ENCODE data around the gene HOXC4. TPM values are rescaled to one million over a fixed set of nuclear protein-coding genes. Genes with fewer than 3 reads are reported as not detected.
A peak's percentile ranks its signal among the peaks of the same experiment; 100 is the strongest.
"Not testable (repeated sequence)": the region's sequence is repeated elsewhere in the genome, so short reads cannot be mapped to it uniquely, and the experiment has no call there.

The HOXC4 gene
- total and polyA plus RNA-seq, 9 donors: 10.1 to 29.6 (median 21.6) TPM

- not testable (repeated sequence) for H3K36me3 ChIP-seq (ENCODE audit: control insufficient read depth, insufficient read depth, low read length); H3K9me3 ChIP-seq (replicated peaks; ENCODE audit: control insufficient read depth, low read depth, low read length); H3K27me3 ChIP-seq (ENCODE audit: control insufficient read depth, insufficient read depth, low read length); DNase-seq; H3K4me1 ChIP-seq (ENCODE audit: control insufficient read depth, insufficient read depth, low read length); H3K4me3 ChIP-seq (ENCODE audit: low read length)
- H3K27ac ChIP-seq (ENCODE audit: low read length): peak overlapping the region; percentile 62
- 73% methylated on average over 3 of the region's 9 CpGs for WGBS (ENCODE audit: insufficient coverage)
Observed at GRCh38 chr12:54079115-54079514, 25.5 kb downstream of the HOXC4 start.

- not testable (repeated sequence) for H3K9me3 ChIP-seq (replicated peaks; ENCODE audit: control insufficient read depth, low read depth, low read length); H3K4me3 ChIP-seq (ENCODE audit: low read length); H3K36me3 ChIP-seq (ENCODE audit: control insufficient read depth, insufficient read depth, low read length); H3K4me1 ChIP-seq (ENCODE audit: control insufficient read depth, insufficient read depth, low read length); H3K27me3 ChIP-seq (ENCODE audit: control insufficient read depth, insufficient read depth, low read length); DNase-seq
- H3K27ac ChIP-seq (ENCODE audit: low read length): peak overlapping the region; percentile 64
- 57% methylated on average over 16 of the region's 19 CpGs for WGBS (ENCODE audit: insufficient coverage)
Observed at GRCh38 chr12:54080008-54080924, 26.6 kb downstream of the HOXC4 start.

DNA sequence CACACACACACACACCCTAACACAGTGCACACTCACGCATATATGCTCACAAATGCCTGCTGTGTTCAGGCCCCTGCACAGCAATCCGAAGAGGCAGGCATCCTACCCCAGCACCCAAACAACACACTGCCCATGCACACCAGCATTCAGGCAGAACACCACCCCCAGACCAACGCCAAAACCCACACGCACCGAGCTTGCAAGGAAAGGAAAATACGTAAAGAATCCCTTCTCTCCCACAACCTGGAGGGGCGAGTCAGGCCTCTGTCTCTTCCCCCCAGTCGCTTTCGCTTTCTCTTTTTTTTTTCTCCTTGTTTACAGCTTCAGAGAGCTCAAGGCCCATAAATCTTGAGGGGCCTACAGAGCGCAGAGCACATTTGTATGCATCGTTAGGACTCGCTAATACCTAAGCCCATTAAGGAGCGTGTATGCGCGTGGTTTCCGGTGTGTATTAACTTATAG lies 27.4 kb downstream of the HOXC4 start:
- H3K27me3 ChIP-seq (ENCODE audit: control insufficient read depth, insufficient read depth, low read length); H3K4me3 ChIP-seq (ENCODE audit: low read length): not testable (repeated sequence)
- 20% methylated on average over 3 of the region's 16 CpGs for WGBS (ENCODE audit: insufficient coverage)

DNA sequence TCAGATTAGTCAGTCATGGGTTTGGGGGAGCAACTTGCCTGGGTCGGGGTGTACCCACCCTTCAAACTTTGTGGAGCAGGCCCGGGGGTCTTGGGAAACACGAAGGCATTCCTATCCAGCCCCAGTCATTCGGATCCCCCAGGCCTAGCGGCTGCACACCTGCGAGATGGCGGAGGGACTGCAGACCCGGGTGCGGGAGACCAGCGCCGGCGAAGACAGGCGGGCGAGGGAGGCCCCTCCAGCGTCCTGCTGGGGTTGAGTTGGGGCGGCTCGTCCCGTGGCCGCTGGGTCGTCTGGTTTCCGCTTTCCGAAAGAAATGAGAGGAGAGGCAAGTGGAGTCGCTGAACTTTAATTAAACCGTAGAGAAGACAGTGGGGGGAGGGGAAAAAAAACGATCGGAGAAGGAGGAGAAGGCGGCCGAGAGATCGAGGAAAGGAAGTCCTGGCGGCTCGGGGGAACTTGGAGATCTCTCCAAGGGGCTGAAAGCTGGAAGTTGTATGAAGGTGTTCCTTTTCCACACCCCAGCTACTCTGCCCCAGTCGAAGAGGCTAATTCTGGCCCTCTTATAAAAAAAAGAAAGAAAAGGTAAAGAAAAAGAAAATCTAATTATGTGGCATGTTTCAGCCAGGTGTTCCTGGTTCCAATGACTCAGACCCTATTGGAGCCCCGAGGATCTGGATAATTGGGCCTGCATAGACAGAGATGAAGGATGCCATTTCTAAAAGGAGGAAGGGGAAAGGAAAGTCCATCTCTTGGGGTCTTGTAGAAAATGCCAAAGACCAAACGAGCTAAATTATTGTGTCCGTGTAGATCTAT lies 28.2 kb downstream of the HOXC4 start:
- not testable (repeated sequence) for H3K9me3 ChIP-seq (replicated peaks; ENCODE audit: control insufficient read depth, low read depth, low read length); H3K36me3 ChIP-seq (ENCODE audit: control insufficient read depth, insufficient read depth, low read length); H3K27me3 ChIP-seq (ENCODE audit: control insufficient read depth, insufficient read depth, low read length); H3K4me3 ChIP-seq (ENCODE audit: low read length)
- WGBS (ENCODE audit: insufficient coverage): 14% methylated on average over 14 of the region's 35 CpGs
- Histone ChIP-seq H3K27ac (ENCODE audit: low read length) (peak overlapping the region; percentile 74), H3K4me1 (ENCODE audit: control insufficient read depth, insufficient read depth, low read length) (peaks cover 12% of the 10 kb centered on the region)
- peak; percentile 60 for DNase-seq

More for the DNA sequence above, 27.4 kb downstream of the HOXC4 start:
- H3K9me3 ChIP-seq (replicated peaks; ENCODE audit: control insufficient read depth, low read depth, low read length); H3K36me3 ChIP-seq (ENCODE audit: control insufficient read depth, insufficient read depth, low read length): not testable (repeated sequence)
- Histone ChIP-seq H3K4me1 (ENCODE audit: control insufficient read depth, insufficient read depth, low read length) (peaks cover 12% of the 10 kb centered on the region), H3K27ac (ENCODE audit: low read length) (peak overlapping the region; percentile 40)
- peak; percentile 41 for DNase-seq

- peak; percentile 76 for DNase-seq
- peak overlapping the region; percentile 15 for H3K4me3 ChIP-seq (ENCODE audit: low read length)
- WGBS (ENCODE audit: insufficient coverage): 0% methylated on average over 6 of the region's 36 CpGs
- H3K9me3 ChIP-seq (replicated peaks; ENCODE audit: control insufficient read depth, low read depth, low read length): no peaks in the 10 kb centered on the region
- peaks cover 5% of the 10 kb centered on the region for H3K27me3 ChIP-seq (ENCODE audit: control insufficient read depth, insufficient read depth, low read length)
- peak overlapping the region; percentile 74 for H3K27ac ChIP-seq (ENCODE audit: low read length)
- no peaks in the 10 kb centered on the region for H3K36me3 ChIP-seq (ENCODE audit: control insufficient read depth, insufficient read depth, low read length)
- H3K4me1 ChIP-seq (ENCODE audit: control insufficient read depth, insufficient read depth, low read length): peaks cover 12% of the 10 kb centered on the region
Observed at GRCh38 chr12:54082397-54082892, 28.8 kb downstream of the HOXC4 start.

- DNase-seq; H3K27ac ChIP-seq (ENCODE audit: low read length); H3K36me3 ChIP-seq (ENCODE audit: control insufficient read depth, insufficient read depth, low read length); H3K4me3 ChIP-seq (ENCODE audit: low read length); H3K9me3 ChIP-seq (replicated peaks; ENCODE audit: control insufficient read depth, low read depth, low read length); H3K4me1 ChIP-seq (ENCODE audit: control insufficient read depth, insufficient read depth, low read length): not testable (repeated sequence)
- peaks cover 11% of the 10 kb centered on the region for H3K27me3 ChIP-seq (ENCODE audit: control insufficient read depth, insufficient read depth, low read length)
Observed at GRCh38 chr12:54088011-54088410, 34.4 kb downstream of the HOXC4 start.

GRCh38 chr12:54089465-54089864 lies 35.8 kb downstream of the HOXC4 start:
- WGBS (ENCODE audit: insufficient coverage): no CpG with 5 or more reads among the region's 6 CpGs
- H3K36me3 ChIP-seq (ENCODE audit: control insufficient read depth, insufficient read depth, low read length); H3K4me3 ChIP-seq (ENCODE audit: low read length); H3K4me1 ChIP-seq (ENCODE audit: control insufficient read depth, insufficient read depth, low read length); H3K27ac ChIP-seq (ENCODE audit: low read length); DNase-seq; H3K9me3 ChIP-seq (replicated peaks; ENCODE audit: control insufficient read depth, low read depth, low read length): not testable (repeated sequence)
- H3K27me3 ChIP-seq (ENCODE audit: control insufficient read depth, insufficient read depth, low read length): peaks cover 11% of the 10 kb centered on the region

- peak overlapping the region; percentile 25 for H3K4me3 ChIP-seq (ENCODE audit: low read length)
- not testable (repeated sequence) for H3K36me3 ChIP-seq (ENCODE audit: control insufficient read depth, insufficient read depth, low read length); H3K4me1 ChIP-seq (ENCODE audit: control insufficient read depth, insufficient read depth, low read length); H3K9me3 ChIP-seq (replicated peaks; ENCODE audit: control insufficient read depth, low read depth, low read length); H3K27me3 ChIP-seq (ENCODE audit: control insufficient read depth, insufficient read depth, low read length); H3K27ac ChIP-seq (ENCODE audit: low read length)
- peak; percentile 29 for DNase-seq
- 1% methylated on average over 19 of the region's 37 CpGs for WGBS (ENCODE audit: insufficient coverage)
Observed at GRCh38 chr12:54090312-54090711, 36.7 kb downstream of the HOXC4 start.

- not testable (repeated sequence) for H3K9me3 ChIP-seq (replicated peaks; ENCODE audit: control insufficient read depth, low read depth, low read length); DNase-seq; H3K4me3 ChIP-seq (ENCODE audit: low read length); H3K4me1 ChIP-seq (ENCODE audit: control insufficient read depth, insufficient read depth, low read length); H3K27ac ChIP-seq (ENCODE audit: low read length); H3K27me3 ChIP-seq (ENCODE audit: control insufficient read depth, insufficient read depth, low read length); H3K36me3 ChIP-seq (ENCODE audit: control insufficient read depth, insufficient read depth, low read length)
- 63% methylated on average over 1 of the region's 2 CpGs for WGBS (ENCODE audit: insufficient coverage)
Observed at GRCh38 chr12:54092943-54093342, 39.3 kb downstream of the HOXC4 start.

GRCh38 chr12:54095928-54096327 lies 42.3 kb downstream of the HOXC4 start:
- 80% methylated on average over 3 of the region's 5 CpGs for WGBS (ENCODE audit: insufficient coverage)
- not testable (repeated sequence) for H3K4me1 ChIP-seq (ENCODE audit: control insufficient read depth, insufficient read depth, low read length); H3K36me3 ChIP-seq (ENCODE audit: control insufficient read depth, insufficient read depth, low read length); H3K27ac ChIP-seq (ENCODE audit: low read length); H3K4me3 ChIP-seq (ENCODE audit: low read length); H3K27me3 ChIP-seq (ENCODE audit: control insufficient read depth, insufficient read depth, low read length); DNase-seq; H3K9me3 ChIP-seq (replicated peaks; ENCODE audit: control insufficient read depth, low read depth, low read length)

All from muscle of leg (tissue), 11 donors.